Adrenal gland (tissue), 12 donors: ENCODE measurements around the gene KCNMB2. TPM values are rescaled to one million over a fixed set of nuclear protein-coding genes. Genes with fewer than 3 reads are reported as not detected.

Experiments
- DNase-seq, 7 donors: peaks; one replicate each; pipeline ENCODE4 v3.0.0-alpha.2; 2019 to 2020
- H3K27ac ChIP-seq, 5 donors: fragments of 200-600 bp; sonication (generic) in 4 of 5; 1 replicate in 3 of 5; 2 replicates in 2 of 5; pipeline versions ENCODE4 v1.5.1 to v1.8.0; 2016 to 2020; ENCODE audit warnings: mild to moderate bottlenecking in 1 of 5
- H3K27me3 ChIP-seq: fragments of 200-600 bp; 2 replicates; pipeline ENCODE4 v1.8.0; 2021
- H3K36me3 ChIP-seq, 2 donors: fragments of 200-600 bp; replicated peaks in 1 of 2; 1 replicate in 1 of 2; 2 replicates in 1 of 2; pipeline versions ENCODE4 v1.5.1 to v1.8.0; 2018 to 2022
- H3K4me1 ChIP-seq, 2 donors: fragments of 200-600 bp; replicated peaks in 1 of 2; 1 replicate in 1 of 2; 2 replicates in 1 of 2; pipeline versions ENCODE4 v1.5.1 to v1.8.0; 2018 to 2021
- H3K4me3 ChIP-seq, 4 donors: fragments of 200-600 bp; sonication (generic) in 3 of 4; one replicate each; pipeline ENCODE4 v1.5.1; 2016 to 2018
- H3K9me3 ChIP-seq, 3 donors: fragments of 200-600 bp; sonication (generic) in 1 of 3; replicated peaks in 1 of 3; 1 replicate in 2 of 3; 2 replicates in 1 of 3; pipeline versions ENCODE4 v1.5.1 to v1.8.0; 2016 to 2021
- POLR2A ChIP-seq, 2 donors: fragments of 450-650 bp; IDR thresholded peaks; one replicate each; pipeline ENCODE4 v1.6.1; 2017; ENCODE audit warnings: antibody characterized with exemption in 2 of 2, mild to moderate bottlenecking in 2 of 2, moderate library complexity in 1 of 2
- WGBS, 4 donors: extraction: QIAGEN DNeasy Blood & Tissue Kit in 2 of 4; methylation state at CpG; one replicate each; pipeline versions ENCODE4 v1.1.5 to v1.1.7; 2013 to 2017; 5-methylcytosine and 5-hydroxymethylcytosine counted together
- intact Hi-C, 2 donors: fragments of 100-400 bp; cut with DNase I; formaldehyde crosslinking; loops; one replicate each; pipeline versions ENCODE4 v1.14.1 to v1.15.0; 2022 to 2023
- polyA plus RNA-seq, 3 donors: library from polyadenylated mRNA; stranded (reverse); fragments of 200-250 nt in 2 of 3; fragments of 350-450 nt in 1 of 3; fragmentation: Illumina TruSeq in 1 of 3; extraction: RNeasy Lipid Tissue Mini Kit (QIAGEN cat#74804) in 1 of 3; gene quantifications; one replicate each; pipeline ENCODE4 v1.2.3, GENCODE V29; 2013 to 2014
- total RNA-seq, 9 donors: library from RNA; depleted of rRNA in 4 of 9; stranded (reverse); fragments of >200 nt in 4 of 9; fragments of 120-200 nt in 1 of 9; fragmentation: NEBNext Ultra II Directional in 1 of 9; extraction: Animal tissue kit (Norgen Biotek cat#: 25700) in 1 of 9; gene quantifications; one replicate each; pipeline versions ENCODE4 v1.1.0 to v1.2.4, GENCODE V29; 2013 to 2023
- TF ChIP-seq, protein P1 (sequence below), 6 experiments: fragments of 450-650 bp in 4 of 6; fragments of 200-600 bp in 2 of 6; sonication (generic) in 1 of 6; IDR thresholded peaks; 1 replicate in 5 of 6; 2 replicates in 1 of 6; pipeline versions ENCODE4 v1.5.1 to v1.8.0; 2016 to 2021; ENCODE audit warnings: antibody characterized with exemption in 6 of 6, mild to moderate bottlenecking in 2 of 6, moderate library complexity in 1 of 6
- donor health status: healthy with polysubstance abuse.
- donor health status: Bipolar disorder and iron deficiency.
- donor health status: DM: yes; HTN: yes; CAD: no.
- donor health status: DM: no; HTN: no; CAD: no.
- donor health status: DM: no; HTN: no; CAD: no.
- donor health status: DM: yes; HTN: yes; CAD: no.

Gene KCNMB2
- total and polyA plus RNA-seq, 12 donors: 0.58 to 8.6 (median 2.9) TPM; not detected in 3

DNA sequence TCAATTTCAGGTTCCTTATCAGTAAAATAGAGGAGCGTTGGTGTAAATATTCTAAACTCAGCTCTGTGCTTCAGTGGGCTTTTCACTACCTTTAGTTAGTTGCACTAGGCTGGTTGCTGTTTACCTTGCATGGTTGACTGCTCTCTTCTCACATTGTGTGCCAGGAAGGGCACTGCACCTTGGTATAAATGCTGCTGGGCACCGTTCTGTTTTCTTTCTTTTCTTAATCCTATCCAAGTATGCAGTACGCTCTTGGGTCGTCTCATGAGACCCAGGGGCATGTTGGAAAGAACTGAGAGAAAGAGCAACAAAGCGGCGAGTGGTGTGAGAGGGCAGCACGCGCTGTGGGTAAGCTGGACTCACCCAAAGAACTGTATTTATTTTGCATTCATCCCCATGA is 22.4 kb downstream of the KCNMB2 start:
- intact Hi-C loops: no loop called here
- Histone ChIP-seq H3K27me3 (no peaks in the 10 kb centered on the region), H3K4me1 (no peaks in the 10 kb centered on the region), H3K36me3 (no peaks in the 10 kb centered on the region), H3K9me3 (no peaks in the 10 kb centered on the region), H3K27ac (no peak overlapping the region), H3K4me3 (no peak overlapping the region)
- no peak for DNase-seq
- TF ChIP-seq POLR2A (IDR thresholded peaks at IDR 0.05): no peak
- TF ChIP-seq, protein P1, sequence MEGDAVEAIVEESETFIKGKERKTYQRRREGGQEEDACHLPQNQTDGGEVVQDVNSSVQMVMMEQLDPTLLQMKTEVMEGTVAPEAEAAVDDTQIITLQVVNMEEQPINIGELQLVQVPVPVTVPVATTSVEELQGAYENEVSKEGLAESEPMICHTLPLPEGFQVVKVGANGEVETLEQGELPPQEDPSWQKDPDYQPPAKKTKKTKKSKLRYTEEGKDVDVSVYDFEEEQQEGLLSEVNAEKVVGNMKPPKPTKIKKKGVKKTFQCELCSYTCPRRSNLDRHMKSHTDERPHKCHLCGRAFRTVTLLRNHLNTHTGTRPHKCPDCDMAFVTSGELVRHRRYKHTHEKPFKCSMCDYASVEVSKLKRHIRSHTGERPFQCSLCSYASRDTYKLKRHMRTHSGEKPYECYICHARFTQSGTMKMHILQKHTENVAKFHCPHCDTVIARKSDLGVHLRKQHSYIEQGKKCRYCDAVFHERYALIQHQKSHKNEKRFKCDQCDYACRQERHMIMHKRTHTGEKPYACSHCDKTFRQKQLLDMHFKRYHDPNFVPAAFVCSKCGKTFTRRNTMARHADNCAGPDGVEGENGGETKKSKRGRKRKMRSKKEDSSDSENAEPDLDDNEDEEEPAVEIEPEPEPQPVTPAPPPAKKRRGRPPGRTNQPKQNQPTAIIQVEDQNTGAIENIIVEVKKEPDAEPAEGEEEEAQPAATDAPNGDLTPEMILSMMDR (IDR thresholded peaks at IDR 0.05): no peak
- 75 to 87% (median 80%) methylated on average over 8 of the region's 8 CpGs for WGBS, 4 donors

DNA sequence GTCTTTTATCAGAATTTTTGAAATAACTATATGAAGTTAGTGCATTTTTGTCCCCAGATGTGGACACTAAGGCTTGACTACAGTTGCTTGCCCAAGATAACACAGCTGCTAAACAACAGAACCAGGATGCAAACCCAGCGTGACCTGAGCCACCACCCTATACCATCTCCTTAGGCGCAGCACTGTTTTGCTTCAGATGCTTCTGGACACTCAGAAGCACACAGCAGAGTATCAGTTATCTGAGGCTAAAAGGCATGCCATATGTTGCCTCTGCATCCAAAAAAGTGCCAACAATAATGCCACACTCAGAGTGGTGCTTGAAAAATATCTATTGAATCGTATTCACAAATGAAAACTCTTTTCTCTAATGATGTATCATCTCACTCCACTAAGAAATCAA is 24.5 kb downstream of the KCNMB2 start:
- WGBS, 4 donors: 67 to 93% (median 71%) methylated on average over 3 of the region's 3 CpGs
- H3K27me3 ChIP-seq: no peaks in the 10 kb centered on the region
- H3K4me3 ChIP-seq: no peak overlapping the region
- no peaks in the 10 kb centered on the region for H3K36me3 ChIP-seq
- no peaks in the 10 kb centered on the region for H3K9me3 ChIP-seq
- DNase-seq: no peak
- TF ChIP-seq, protein P1 (IDR thresholded peaks at IDR 0.05): no peak
- no peak for TF ChIP-seq POLR2A (IDR thresholded peaks at IDR 0.05)
- intact Hi-C loops: no loop called here
- no peak overlapping the region for H3K27ac ChIP-seq
- no peaks in the 10 kb centered on the region for H3K4me1 ChIP-seq

DNA sequence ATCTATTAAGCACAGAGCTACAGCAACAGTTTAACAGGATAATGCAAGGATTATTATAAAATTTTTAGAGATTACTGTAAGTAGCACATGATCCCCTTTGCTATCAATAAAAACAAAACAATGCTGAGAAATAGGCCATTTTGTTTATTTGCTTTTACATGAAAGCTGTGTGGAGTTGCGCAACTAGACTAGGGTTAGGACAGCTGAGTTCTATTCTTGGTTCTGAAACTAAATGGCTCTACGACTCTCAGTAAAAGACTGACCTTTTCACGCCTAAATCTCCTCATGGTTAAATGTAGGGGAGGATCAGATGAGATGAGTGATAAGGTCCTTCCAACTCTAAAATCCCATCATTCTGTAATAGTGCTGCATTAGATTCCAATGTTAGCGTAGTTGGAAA is 25.0 kb downstream of the KCNMB2 start:
- DNase-seq: no peak
- H3K4me3 ChIP-seq: no peak overlapping the region
- no peak overlapping the region for H3K27ac ChIP-seq
- 69 to 79% (median 73%) methylated on average over 4 of the region's 4 CpGs for WGBS, 4 donors
- intact Hi-C loops: no loop called here
- H3K36me3 ChIP-seq: no peaks in the 10 kb centered on the region
- TF ChIP-seq, protein P1 (IDR thresholded peaks at IDR 0.05): no peak
- no peak for TF ChIP-seq POLR2A (IDR thresholded peaks at IDR 0.05)
- H3K9me3 ChIP-seq: no peaks in the 10 kb centered on the region
- H3K27me3 ChIP-seq: no peaks in the 10 kb centered on the region
- no peaks in the 10 kb centered on the region for H3K4me1 ChIP-seq

DNA sequence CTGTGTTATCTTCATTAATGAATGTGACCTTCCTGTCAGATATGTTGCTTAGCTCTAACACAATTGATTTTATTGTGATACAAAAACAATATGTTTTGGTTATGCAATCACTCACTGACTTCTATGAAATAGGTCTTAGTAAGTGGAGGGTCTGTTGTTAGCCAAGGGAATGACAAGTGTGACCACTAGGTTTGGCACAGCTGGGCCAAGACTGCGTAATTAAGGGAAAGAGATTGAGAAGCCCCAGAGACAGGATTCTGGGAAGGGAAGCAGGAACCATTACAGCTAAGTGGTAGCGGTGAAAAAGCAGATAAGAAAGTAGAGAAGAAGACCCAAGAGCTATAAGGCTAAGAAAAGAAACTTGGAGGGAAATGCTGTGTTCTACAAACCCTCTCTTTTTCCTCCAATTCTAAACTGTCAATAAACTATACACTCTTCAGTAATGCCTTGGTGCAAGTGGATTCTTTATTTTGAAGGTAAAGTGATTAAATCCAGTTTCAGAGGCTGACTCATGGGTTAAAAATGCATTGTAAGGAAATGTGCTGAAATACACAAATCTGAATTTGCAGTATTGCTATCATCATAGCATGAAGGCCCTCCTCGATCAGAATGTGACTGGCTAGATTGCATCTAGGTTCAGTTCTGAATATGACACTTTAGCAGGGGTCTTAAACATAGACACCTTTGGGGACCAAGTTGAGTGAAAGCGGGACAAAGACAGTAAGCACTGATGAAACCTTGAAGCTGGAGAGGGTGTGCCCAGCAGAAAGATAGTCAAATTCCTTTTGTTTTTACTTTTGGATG is 26.1 kb downstream of the KCNMB2 start:
- H3K36me3 ChIP-seq: no peaks in the 10 kb centered on the region
- no peak overlapping the region for H3K27ac ChIP-seq
- intact Hi-C loops: no loop called here
- no peak overlapping the region for H3K4me3 ChIP-seq
- 68 to 77% (median 75%) methylated on average over 4 of the region's 4 CpGs for whole genome bisulfite sequencing, 4 donors
- no peaks in the 10 kb centered on the region for H3K9me3 ChIP-seq
- no peaks in the 10 kb centered on the region for H3K4me1 ChIP-seq
- H3K27me3 ChIP-seq: no peaks in the 10 kb centered on the region
- DNase-seq: no peak
- TF ChIP-seq, protein P1 (IDR thresholded peaks at IDR 0.05): no peak
- no peak for TF ChIP-seq POLR2A (IDR thresholded peaks at IDR 0.05)
